Kidney tubule cell (primary cell): ENCODE data around the gene NAPSA.

Experiments
- DNase-seq: peaks from one replicate; pipeline ENCODE4 v3.0.0-alpha.2; 2018; ENCODE audit warnings: low spot score

NAPSA gene

GRCh38 chr19:50383852-50384684 is 18.6 kb upstream of the NAPSA start, which contains the start of gene POLD1:
Gene POLD1, plus strand, starts transcription at chr19:50384347. Its CDS starts 14,505 bp downstream, at chr19:50398852.
- peak; percentile 98 for DNase-seq

- no peak for DNase-seq
These were observed 17.8 kb upstream of the NAPSA start for GRCh38 chr19:50383001-50383851.

- DNase-seq, result no peak
These were observed 16.7 kb upstream of the NAPSA start for GRCh38 chr19:50381881-50382729.

GRCh38 chr19:50380751-50381151 is 15.3 kb upstream of the NAPSA start:
- no peak for DNase-seq

- no peak for DNase-seq
These were observed 14.7 kb upstream of the NAPSA start for GRCh38 chr19:50380137-50380536.

GRCh38 chr19:50379602-50380001 is 14.2 kb upstream of the NAPSA start:
- DNase-seq, result no peak

- DNase-seq, result no peak
These were observed 13.4 kb upstream of the NAPSA start for GRCh38 chr19:50378863-50379236.

- DNase-seq, result no peak
These were observed 12.9 kb upstream of the NAPSA start for GRCh38 chr19:50378169-50378862.

- DNase-seq, result no peak
These were observed 12.1 kb upstream of the NAPSA start for GRCh38 chr19:50377517-50377916.

- no peak for DNase-seq
These were observed 11.6 kb upstream of the NAPSA start for GRCh38 chr19:50377051-50377461.

GRCh38 chr19:50376166-50377050 is 11.0 kb upstream of the NAPSA start, which contains the start of gene NR1H2:
Gene NR1H2, plus strand, starts transcription at chr19:50376457. Its CDS starts 1,149 bp downstream, at chr19:50377606.
- DNase-seq, result peak; percentile 97

GRCh38 chr19:50371914-50372475 is 6.6 kb upstream of the NAPSA start:
- DNase-seq, result no peak

GRCh38 chr19:50368649-50369570 is 3.5 kb upstream of the NAPSA start:
- DNase-seq, result peak; percentile 81

GRCh38 chr19:50362656-50363424 is 2.6 kb downstream of the NAPSA start:
- peak; percentile 68 for DNase-seq

- no peak for DNase-seq
These were observed 3.4 kb downstream of the NAPSA start for GRCh38 chr19:50362030-50362412.

- no peak for DNase-seq
These were observed 4.0 kb downstream of the NAPSA start for GRCh38 chr19:50361290-50362029.

- no peak for DNase-seq
These were observed 6.1 kb downstream of the NAPSA start for GRCh38 chr19:50359328-50359818.
